OCI-LY1 (cell line): ENCODE measurements around the gene MTX1.

ENCODE experiments used
- H2AFZ ChIP-seq: fragments of 200-600 bp; sonication (generic), shearing (Covaris generic); 2 replicates; pipeline ENCODE4 v1.6.0; 2014; ENCODE audit warnings: antibody characterized with exemption, mild to moderate bottlenecking, low read length
- H3F3A ChIP-seq: fragments of 200-600 bp; sonication (generic), shearing (Covaris generic); 2 replicates; pipeline ENCODE4 v1.6.0; 2014; ENCODE audit warnings: mild to moderate bottlenecking, antibody characterized with exemption, low read length, moderate library complexity; ENCODE audit not compliant: insufficient read depth
- H3K27ac ChIP-seq: fragments of 200-600 bp; sonication (generic); 2 replicates; pipeline ENCODE4 v1.5.1; 2014; ENCODE audit warnings: low read length, mixed run types, mild to moderate bottlenecking, low read depth; ENCODE audit not compliant: poor library complexity, severe bottlenecking
- H3K27me3 ChIP-seq: fragments of 200-600 bp; sonication (generic); 2 replicates; pipeline ENCODE4 v1.6.0; 2014; ENCODE audit warnings: antibody characterized with exemption, mild to moderate bottlenecking, low read length, moderate library complexity; ENCODE audit not compliant: insufficient read depth
- H3K36me3 ChIP-seq: fragments of 200-600 bp; sonication (generic); 2 replicates; pipeline ENCODE4 v1.6.1; 2014; ENCODE audit warnings: mild to moderate bottlenecking, antibody characterized with exemption, low read length, moderate library complexity, mixed read lengths; ENCODE audit not compliant: insufficient read depth
- H3K4me1 ChIP-seq: fragments of 200-600 bp; sonication (generic); 2 replicates; pipeline ENCODE4 v1.5.1; 2014; ENCODE audit warnings: mild to moderate bottlenecking, low read length, moderate library complexity; ENCODE audit not compliant: insufficient read depth, severe bottlenecking
- H3K4me2 ChIP-seq: fragments of 200-600 bp; sonication (generic), shearing (Covaris generic); 2 replicates; pipeline ENCODE4 v1.6.1; 2014; ENCODE audit warnings: low read length
- H3K4me3 ChIP-seq: fragments of 200-600 bp; sonication (generic); 2 replicates; pipeline ENCODE4 v1.5.1; 2014; ENCODE audit warnings: low read length, low read depth, mild to moderate bottlenecking, mixed read lengths; ENCODE audit not compliant: poor library complexity, severe bottlenecking
- H3K79me2 ChIP-seq: fragments of 200-600 bp; shearing (Covaris generic); 2 replicates; pipeline ENCODE4 v1.6.1; 2016; ENCODE audit warnings: mixed run types, low read length, mixed read lengths; ENCODE audit not compliant: insufficient read depth
- H3K9ac ChIP-seq: fragments of 200-600 bp; sonication (generic), shearing (Covaris generic); 2 replicates; pipeline ENCODE4 v1.6.1; 2014; ENCODE audit warnings: mild to moderate bottlenecking, low read length, mixed read lengths
- H3K9me2 ChIP-seq: fragments of 200-600 bp; sonication (generic), shearing (Covaris generic); 2 replicates; pipeline ENCODE4 v1.6.1; 2014; ENCODE audit warnings: low read depth, mild to moderate bottlenecking, low read length, mixed read lengths
- H3K9me3 ChIP-seq: fragments of 200-600 bp; shearing (Covaris generic); 2 replicates; pipeline ENCODE4 v1.6.1; 2014; ENCODE audit warnings: low read length, mixed read lengths
- H4K20me1 ChIP-seq: fragments of 200-600 bp; sonication (generic), shearing (Covaris generic); 2 replicates; pipeline ENCODE4 v1.6.0; 2016; ENCODE audit warnings: mild to moderate bottlenecking, low read length; ENCODE audit not compliant: insufficient read depth
- EZH2 ChIP-seq: fragments of 200-600 bp; sonication (generic), shearing (Covaris generic); IDR thresholded peaks from 2 replicates; pipeline ENCODE4 v1.8.0; 2017; ENCODE audit warnings: borderline replicate concordance, mixed run types, mild to moderate bottlenecking, antibody characterized with exemption, low read length, moderate library complexity, mixed read lengths
- TF ChIP-seq, protein P1 (sequence below): fragments of 200-600 bp; sonication (generic), shearing (Covaris generic); IDR thresholded peaks from 2 replicates; pipeline ENCODE4 v1.5.1; 2017; ENCODE audit warnings: mild to moderate bottlenecking, antibody characterized with exemption, low read length, moderate library complexity, mixed read lengths

MTX1 gene

DNA sequence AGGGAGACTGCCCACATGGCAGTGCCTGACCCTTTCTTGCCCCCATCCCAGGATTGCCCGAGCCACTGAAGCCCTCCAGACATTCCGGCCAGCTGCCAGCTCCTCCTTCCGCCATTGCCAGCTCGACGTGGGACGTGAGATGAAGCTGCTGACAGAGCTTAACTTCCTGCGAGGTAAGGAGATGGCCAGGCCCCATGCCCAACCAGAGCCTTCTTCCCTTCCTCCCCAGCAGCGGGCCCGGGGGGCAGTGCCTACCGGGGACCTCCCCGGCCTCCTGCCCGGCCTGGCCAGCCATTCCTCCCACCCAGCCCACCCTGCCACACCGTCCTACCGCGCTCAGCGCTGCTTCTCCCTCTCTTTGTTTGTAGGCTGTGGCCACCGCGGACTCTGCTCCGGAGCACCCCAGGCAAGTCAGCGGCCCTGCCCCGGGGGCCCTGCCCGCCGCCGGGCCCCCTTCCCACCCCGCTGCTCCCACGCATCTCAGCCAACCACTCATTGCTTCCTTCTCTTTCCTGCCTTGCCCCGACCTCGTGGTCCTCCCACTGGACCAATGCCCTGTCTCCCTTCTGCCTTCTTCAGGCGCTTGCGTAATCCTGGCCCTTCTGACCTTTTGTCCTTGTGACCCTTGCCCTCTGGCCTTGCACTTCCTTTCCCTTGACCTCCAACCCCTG lies 29.9 kb upstream of the MTX1 start:
- Histone ChIP-seq H3K9me3 (no peaks in the 10 kb centered on the region), H2AFZ (no peak overlapping the region), H3K36me3 (peaks cover 13% of the 10 kb centered on the region), H3K9ac (no peak overlapping the region), H3K27me3 (no peaks in the 10 kb centered on the region), H3K79me2 (no peaks in the 10 kb centered on the region), H3K4me3 (no peak overlapping the region), H3K4me2 (no peak overlapping the region), H3F3A (peaks cover 4% of the 10 kb centered on the region; the same call in 1 of the 2 replicates), H3K27ac (no peak overlapping the region), H3K9me2 (no peaks in the 10 kb centered on the region), H4K20me1 (no peaks in the 10 kb centered on the region), H3K4me1 (peaks cover 15% of the 10 kb centered on the region)
- no peak for TF ChIP-seq EZH2

DNA sequence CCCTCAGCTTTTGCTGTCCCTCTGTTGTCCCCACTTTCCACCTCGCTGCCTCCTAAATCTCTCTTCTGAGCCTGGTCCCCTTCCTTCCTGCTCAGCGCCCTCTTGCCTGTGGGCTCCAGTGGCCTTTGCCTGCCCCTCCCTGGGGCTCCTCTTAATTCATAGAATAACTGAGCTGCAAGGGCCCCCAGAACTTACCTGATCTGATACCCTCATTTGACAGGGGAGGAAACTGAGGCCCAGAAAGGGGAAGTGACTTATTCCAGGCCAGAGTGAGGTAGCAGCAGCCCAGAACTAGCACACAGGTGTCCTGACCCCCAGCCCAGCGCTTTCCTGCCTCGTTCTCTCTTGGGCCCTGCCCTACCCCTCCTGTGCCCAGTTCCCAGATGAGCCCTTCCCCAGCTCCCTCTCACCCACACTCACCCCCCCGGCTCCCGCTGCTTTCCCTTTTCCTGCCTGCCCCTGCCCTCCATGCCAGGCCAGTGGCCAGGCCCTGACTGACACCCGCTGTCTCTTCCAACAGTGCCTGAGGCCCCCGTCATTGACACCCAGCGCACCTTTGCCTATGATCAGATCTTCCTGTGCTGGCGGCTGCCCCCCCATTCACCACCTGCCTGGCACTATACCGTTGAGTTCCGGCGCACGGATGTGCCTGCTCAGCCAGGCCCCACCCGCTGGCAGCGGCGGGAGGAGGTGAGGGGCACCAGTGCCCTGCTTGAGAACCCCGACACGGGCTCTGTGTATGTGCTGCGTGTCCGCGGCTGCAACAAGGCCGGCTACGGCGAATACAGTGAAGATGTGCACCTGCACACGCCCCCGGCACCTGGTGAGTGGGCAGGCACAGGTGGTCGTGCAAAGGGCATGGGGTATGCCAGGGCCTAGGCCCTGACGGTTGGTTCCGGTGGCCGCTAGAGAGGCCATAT lies 29.1 kb upstream of the MTX1 start:
- Histone ChIP-seq H3K4me2 (no peak overlapping the region), H3K9me3 (no peaks in the 10 kb centered on the region), H3K4me3 (no peak overlapping the region), H3F3A (peaks cover 4% of the 10 kb centered on the region; the same call in 1 of the 2 replicates), H3K79me2 (no peaks in the 10 kb centered on the region), H2AFZ (no peak overlapping the region), H3K9me2 (no peaks in the 10 kb centered on the region), H3K9ac (no peak overlapping the region), H3K27ac (no peak overlapping the region), H3K4me1 (peaks cover 10% of the 10 kb centered on the region), H3K36me3 (peaks cover 13% of the 10 kb centered on the region), H4K20me1 (no peaks in the 10 kb centered on the region), H3K27me3 (no peaks in the 10 kb centered on the region)
- TF ChIP-seq EZH2 = no peak
- TF ChIP-seq, protein P1, sequence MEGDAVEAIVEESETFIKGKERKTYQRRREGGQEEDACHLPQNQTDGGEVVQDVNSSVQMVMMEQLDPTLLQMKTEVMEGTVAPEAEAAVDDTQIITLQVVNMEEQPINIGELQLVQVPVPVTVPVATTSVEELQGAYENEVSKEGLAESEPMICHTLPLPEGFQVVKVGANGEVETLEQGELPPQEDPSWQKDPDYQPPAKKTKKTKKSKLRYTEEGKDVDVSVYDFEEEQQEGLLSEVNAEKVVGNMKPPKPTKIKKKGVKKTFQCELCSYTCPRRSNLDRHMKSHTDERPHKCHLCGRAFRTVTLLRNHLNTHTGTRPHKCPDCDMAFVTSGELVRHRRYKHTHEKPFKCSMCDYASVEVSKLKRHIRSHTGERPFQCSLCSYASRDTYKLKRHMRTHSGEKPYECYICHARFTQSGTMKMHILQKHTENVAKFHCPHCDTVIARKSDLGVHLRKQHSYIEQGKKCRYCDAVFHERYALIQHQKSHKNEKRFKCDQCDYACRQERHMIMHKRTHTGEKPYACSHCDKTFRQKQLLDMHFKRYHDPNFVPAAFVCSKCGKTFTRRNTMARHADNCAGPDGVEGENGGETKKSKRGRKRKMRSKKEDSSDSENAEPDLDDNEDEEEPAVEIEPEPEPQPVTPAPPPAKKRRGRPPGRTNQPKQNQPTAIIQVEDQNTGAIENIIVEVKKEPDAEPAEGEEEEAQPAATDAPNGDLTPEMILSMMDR = no peak

DNA sequence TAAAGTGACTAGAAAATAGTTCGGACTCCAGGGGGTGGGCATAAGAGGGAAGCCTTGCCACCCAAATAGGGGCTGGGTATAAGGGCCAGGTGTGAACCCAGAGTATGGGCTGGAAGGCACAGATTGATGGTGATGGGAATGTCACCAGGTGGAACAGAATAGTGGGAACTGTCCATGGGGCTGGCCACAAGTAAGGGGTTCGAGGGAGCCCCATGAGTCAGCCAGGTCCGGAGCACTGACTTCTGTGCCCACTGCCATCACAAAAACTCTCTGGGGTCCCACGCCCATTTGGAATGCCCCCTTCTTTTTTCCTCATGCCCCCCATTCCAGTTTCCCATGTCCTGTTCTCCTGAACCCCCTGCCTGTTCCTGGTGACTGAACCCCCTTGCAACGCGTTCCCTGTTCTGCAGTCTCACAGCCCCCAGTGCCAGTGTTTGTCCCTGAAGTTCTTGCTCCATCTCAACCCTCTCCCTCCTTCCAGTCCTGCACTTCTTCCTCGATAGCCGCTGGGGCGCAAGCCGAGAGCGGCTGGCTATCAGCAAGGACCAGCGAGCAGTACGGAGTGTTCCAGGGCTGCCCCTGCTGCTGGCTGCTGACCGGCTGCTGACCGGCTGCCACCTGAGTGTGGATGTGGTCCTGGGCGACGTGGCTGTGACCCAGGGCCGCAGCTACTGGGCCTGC lies 27.0 kb upstream of the MTX1 start:
- no peaks in the 10 kb centered on the region for H4K20me1 ChIP-seq
- no peak overlapping the region for H3K4me3 ChIP-seq
- no peak overlapping the region for H2AFZ ChIP-seq
- no peak overlapping the region for H3K27ac ChIP-seq
- H3K27me3 ChIP-seq = no peaks in the 10 kb centered on the region; the same call in 1 of the 2 replicates
- H3K4me2 ChIP-seq = no peak overlapping the region
- peaks cover 17% of the 10 kb centered on the region for H3K4me1 ChIP-seq
- no peaks in the 10 kb centered on the region for H3K79me2 ChIP-seq
- H3K9me3 ChIP-seq = no peaks in the 10 kb centered on the region
- TF ChIP-seq, protein P1 = no peak
- no peaks in the 10 kb centered on the region for H3F3A ChIP-seq
- H3K9ac ChIP-seq = no peak overlapping the region
- H3K9me2 ChIP-seq = no peaks in the 10 kb centered on the region
- peaks cover 13% of the 10 kb centered on the region for H3K36me3 ChIP-seq
